ENCODE results near the gene EPHB2.

Gene EPHB2

DNA sequence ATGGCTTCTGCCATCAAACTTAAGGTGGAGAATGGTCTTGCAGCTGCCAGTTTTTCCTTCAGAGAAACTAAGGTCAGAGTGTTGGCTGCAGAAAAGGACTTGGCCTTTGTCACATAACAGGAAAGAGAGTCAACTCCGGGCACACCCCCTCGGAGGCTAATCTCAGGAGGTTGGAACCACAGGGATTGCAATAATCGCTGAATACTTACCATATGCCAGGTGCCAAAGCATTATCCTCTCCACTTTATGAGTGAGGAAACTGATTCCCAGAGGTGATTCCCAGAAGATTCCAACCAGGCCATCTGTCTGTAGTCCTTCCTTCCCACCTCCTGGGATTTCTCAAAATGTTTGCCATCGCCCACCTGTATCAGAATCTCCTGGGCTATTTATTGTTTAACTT is 208.0 kb downstream of the EPHB2 start:
- Mint-ChIP-seq H3K36me3 (ENCODE audit: low read depth) (peaks cover 2% of the 10 kb centered on the region), H3K9me3 (peaks cover 4% of the 10 kb centered on the region), H3K4me1 (peaks cover 49% of the 10 kb centered on the region), H3K27me3 (ENCODE audit: low read depth, poor library complexity) (peaks cover 25% of the 10 kb centered on the region), H3K27ac (no peak overlapping the region), H3K4me3 (no peak overlapping the region)
- no peak for DNase-seq
- TF ChIP-seq CTCF (IDR thresholded peaks at IDR 0.05), result no peak

DNA sequence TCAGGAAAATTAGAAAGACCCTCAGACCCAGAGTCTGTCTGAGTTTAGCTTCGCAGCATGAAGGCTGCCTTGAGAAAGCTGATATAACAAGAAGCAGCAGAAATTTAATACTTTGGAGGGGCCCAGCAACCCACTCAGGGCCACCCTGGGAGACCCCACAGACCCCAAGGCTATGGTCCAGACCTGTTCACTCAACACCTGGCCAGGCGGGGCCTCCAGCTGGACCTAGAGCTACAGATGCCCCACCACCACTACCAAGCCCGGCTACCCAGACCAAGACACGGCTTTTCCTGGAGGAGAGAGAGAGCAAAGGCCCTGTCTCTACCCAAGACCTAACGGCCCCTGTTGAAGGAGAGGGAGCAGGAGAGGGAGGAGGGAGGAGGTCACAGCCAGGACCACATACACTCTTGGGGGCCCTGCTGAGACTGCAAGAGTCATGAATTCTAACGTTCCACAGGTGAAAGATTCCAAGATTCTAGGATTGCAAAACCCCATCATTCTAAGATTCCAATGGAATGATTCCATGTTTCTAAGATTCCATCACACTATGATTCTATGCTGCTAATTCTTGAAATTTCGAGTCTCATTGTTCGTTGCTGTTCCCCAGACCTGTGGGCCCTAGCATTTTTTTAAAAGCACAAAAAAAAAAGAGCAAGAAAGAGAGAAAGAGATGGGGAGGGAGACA is 208.8 kb downstream of the EPHB2 start:
- DNase-seq, result no peak
- Mint-ChIP-seq H3K4me3 (no peak overlapping the region), H3K27ac (no peak overlapping the region), H3K27me3 (ENCODE audit: low read depth, poor library complexity) (peaks cover 21% of the 10 kb centered on the region), H3K36me3 (ENCODE audit: low read depth) (no peaks in the 10 kb centered on the region), H3K9me3 (peaks cover 4% of the 10 kb centered on the region), H3K4me1 (peaks cover 43% of the 10 kb centered on the region)
- no peak for TF ChIP-seq CTCF (IDR thresholded peaks at IDR 0.05)

GRCh38 chr1:22920026-22920733 is 209.5 kb downstream of the EPHB2 start:
- Mint-ChIP-seq H3K4me3 (no peak overlapping the region), H3K27me3 (ENCODE audit: low read depth, poor library complexity) (peaks cover 21% of the 10 kb centered on the region), H3K4me1 (peaks cover 39% of the 10 kb centered on the region), H3K27ac (no peak overlapping the region), H3K36me3 (ENCODE audit: low read depth) (no peaks in the 10 kb centered on the region), H3K9me3 (peaks cover 4% of the 10 kb centered on the region)
- no peak for TF ChIP-seq CTCF (IDR thresholded peaks at IDR 0.05)
- DNase-seq, result no peak

DNA sequence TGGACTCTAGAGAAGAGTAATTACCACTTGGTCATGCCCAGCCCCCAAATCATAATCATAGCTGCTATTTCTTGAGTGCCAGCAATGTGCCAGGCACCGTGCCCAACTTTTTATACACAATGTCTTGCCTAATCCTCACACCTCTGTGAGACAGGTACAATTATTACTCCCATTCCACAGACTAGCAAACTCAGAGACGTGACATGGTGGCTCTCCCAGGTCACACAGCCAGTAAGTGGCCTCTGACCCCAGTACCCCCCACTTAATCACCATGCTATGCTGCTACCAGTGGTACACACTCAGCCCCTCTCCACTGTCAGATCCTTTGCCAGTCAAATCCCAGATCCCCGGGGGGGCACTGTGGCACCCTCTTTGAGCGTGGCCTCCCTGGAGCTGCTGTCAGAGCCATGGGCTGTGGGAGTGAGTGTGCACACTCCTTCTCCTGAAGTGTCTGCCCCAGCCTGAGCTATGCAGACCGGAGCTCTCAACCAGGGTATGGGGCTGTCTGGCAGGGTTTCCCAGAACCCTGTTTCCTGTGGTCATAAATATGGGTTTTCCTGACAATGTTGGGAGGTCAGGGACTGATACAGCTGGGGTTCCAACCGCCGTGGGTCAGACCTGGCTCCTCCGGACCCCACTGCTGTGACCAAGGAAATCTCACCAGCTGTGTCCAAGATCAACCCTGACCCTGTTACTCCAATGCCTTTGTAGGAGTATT is 210.3 kb downstream of the EPHB2 start:
- H3K4me1 Mint-ChIP-seq, result peaks cover 35% of the 10 kb centered on the region
- H3K4me3 Mint-ChIP-seq, result no peak overlapping the region
- H3K9me3 Mint-ChIP-seq, result peaks cover 4% of the 10 kb centered on the region
- H3K27me3 Mint-ChIP-seq (ENCODE audit: low read depth, poor library complexity), result peaks cover 16% of the 10 kb centered on the region
- H3K27ac Mint-ChIP-seq, result no peak overlapping the region
- DNase-seq, result no peak
- H3K36me3 Mint-ChIP-seq (ENCODE audit: low read depth), result no peaks in the 10 kb centered on the region
- TF ChIP-seq CTCF (IDR thresholded peaks at IDR 0.05), result no peak

GRCh38 chr1:22921452-22922126 is 210.9 kb downstream of the EPHB2 start:
- Mint-ChIP-seq H3K4me3 (no peak overlapping the region), H3K27ac (no peak overlapping the region), H3K9me3 (peaks cover 4% of the 10 kb centered on the region), H3K27me3 (ENCODE audit: low read depth, poor library complexity) (peaks cover 16% of the 10 kb centered on the region), H3K36me3 (ENCODE audit: low read depth) (no peaks in the 10 kb centered on the region), H3K4me1 (peaks cover 35% of the 10 kb centered on the region)
- TF ChIP-seq CTCF (IDR thresholded peaks at IDR 0.05), result no peak
- no peak for DNase-seq

Data from nephron progenitor cell (in vitro differentiated cells).